ENCODE measurements around the gene STAC3.
A peak's percentile ranks its signal among the peaks of the same experiment; 100 is the strongest.

Gene STAC3

DNA sequence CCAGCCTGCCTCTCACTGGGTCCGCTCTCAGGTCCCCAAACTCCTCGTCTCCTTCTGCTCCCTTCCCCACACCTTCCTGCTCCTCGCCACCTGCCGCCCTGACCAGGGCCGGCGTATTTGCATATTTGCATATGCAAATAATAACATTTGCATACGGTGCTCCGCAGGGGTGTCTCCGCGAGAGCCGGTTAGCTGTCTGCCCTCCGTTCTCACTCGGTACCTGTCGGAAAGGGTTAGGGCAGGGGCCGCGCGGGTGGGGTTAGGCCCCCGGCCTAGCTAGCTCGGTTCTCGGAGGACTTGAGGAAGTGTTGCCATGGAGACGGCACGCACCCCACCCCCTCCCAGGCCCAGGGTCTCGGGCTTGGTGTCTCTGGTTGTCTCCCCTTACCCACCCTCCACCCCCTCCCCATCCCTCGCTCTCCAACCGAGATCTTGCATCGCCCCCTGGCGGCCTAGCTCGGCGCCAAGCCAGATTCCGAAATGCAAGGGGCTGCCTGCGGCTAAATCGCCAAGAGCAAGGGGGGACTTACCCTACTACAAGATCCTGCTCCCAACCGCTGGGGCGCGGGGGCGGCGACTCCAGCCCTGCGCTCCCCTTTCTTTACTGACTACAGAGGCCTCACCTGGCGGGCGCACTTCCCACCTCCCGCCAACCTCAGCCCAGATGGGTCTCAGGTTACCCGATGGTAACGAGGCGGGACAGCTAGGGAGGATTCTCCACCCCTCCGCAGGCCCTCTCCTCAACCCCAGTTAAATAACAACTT, 8.1 kb downstream of the STAC3 start (continued):
- TF ChIP-seq ZNF274 (IDR thresholded peaks at IDR 0.05; ENCODE audit: low read length), result no peak
- no peak for TF ChIP-seq ZNF274 (tag by site-specific recombination; IDR thresholded peaks at IDR 0.05; ENCODE audit: borderline replicate concordance)
- no peak for TF ChIP-seq ZNF202 (tag by site-specific recombination; IDR thresholded peaks at IDR 0.05; ENCODE audit: borderline replicate concordance)
- TF ChIP-seq PRDM1 (tag by site-specific recombination; IDR thresholded peaks at IDR 0.05), result no peak
- TF ChIP-seq MZF1 (tag by site-specific recombination; IDR thresholded peaks at IDR 0.05; ENCODE audit: borderline replicate concordance), result peak; percentile 62; the same call in 1 of the 2 replicates
- TF ChIP-seq ZNF335 (tag by site-specific recombination; conservative IDR thresholded peaks at IDR 0.05), result peak; percentile 71
- TF ChIP-seq EGR2 (tag by site-specific recombination; IDR thresholded peaks at IDR 0.05; ENCODE audit: low read depth), result peak; percentile 53
- peak; percentile 21; the same call in 1 of the 2 replicates for TF ChIP-seq ZNF639 (tag by site-specific recombination; IDR thresholded peaks at IDR 0.05)
- TF ChIP-seq GLI4 (tag by site-specific recombination; IDR thresholded peaks at IDR 0.05), result no peak
- no peak for TF ChIP-seq ZNF658 (tag by site-specific recombination; IDR thresholded peaks at IDR 0.05)
- 0 out of 2 replicates have a peak, but pooled peaks have one; percentile 55 for TF ChIP-seq ZSCAN30 (tag by site-specific recombination; IDR thresholded peaks at IDR 0.05)
- peak; percentile 24; the same call in 1 of the 2 replicates for TF ChIP-seq ZNF660 (tag by site-specific recombination; IDR thresholded peaks at IDR 0.05)
- peak; percentile 53 for TF ChIP-seq GLIS2 (tag by site-specific recombination; IDR thresholded peaks at IDR 0.05)
- no peak for TF ChIP-seq ZNF248 (tag by site-specific recombination; IDR thresholded peaks at IDR 0.05)
- no peak for TF ChIP-seq ZNF19 (tag by site-specific recombination; IDR thresholded peaks at IDR 0.05; ENCODE audit: low read depth)
- peak; percentile 35 for TF ChIP-seq ZBTB17 (tag by site-specific recombination; IDR thresholded peaks at IDR 0.05)
- TF ChIP-seq, protein P1, sequence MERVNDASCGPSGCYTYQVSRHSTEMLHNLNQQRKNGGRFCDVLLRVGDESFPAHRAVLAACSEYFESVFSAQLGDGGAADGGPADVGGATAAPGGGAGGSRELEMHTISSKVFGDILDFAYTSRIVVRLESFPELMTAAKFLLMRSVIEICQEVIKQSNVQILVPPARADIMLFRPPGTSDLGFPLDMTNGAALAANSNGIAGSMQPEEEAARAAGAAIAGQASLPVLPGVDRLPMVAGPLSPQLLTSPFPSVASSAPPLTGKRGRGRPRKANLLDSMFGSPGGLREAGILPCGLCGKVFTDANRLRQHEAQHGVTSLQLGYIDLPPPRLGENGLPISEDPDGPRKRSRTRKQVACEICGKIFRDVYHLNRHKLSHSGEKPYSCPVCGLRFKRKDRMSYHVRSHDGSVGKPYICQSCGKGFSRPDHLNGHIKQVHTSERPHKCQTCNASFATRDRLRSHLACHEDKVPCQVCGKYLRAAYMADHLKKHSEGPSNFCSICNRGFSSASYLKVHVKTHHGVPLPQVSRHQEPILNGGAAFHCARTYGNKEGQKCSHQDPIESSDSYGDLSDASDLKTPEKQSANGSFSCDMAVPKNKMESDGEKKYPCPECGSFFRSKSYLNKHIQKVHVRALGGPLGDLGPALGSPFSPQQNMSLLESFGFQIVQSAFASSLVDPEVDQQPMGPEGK (tag by site-specific recombination; IDR thresholded peaks at IDR 0.05), result peak; percentile 93
- TF ChIP-seq, protein P2, sequence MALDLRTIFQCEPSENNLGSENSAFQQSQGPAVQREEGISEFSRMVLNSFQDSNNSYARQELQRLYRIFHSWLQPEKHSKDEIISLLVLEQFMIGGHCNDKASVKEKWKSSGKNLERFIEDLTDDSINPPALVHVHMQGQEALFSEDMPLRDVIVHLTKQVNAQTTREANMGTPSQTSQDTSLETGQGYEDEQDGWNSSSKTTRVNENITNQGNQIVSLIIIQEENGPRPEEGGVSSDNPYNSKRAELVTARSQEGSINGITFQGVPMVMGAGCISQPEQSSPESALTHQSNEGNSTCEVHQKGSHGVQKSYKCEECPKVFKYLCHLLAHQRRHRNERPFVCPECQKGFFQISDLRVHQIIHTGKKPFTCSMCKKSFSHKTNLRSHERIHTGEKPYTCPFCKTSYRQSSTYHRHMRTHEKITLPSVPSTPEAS (tag by site-specific recombination; IDR thresholded peaks at IDR 0.05), result no peak
- TF ChIP-seq ZBTB8A (tag by site-specific recombination; IDR thresholded peaks at IDR 0.05), result no peak
- 0 out of 2 replicates have a peak, but pooled peaks have one; percentile 27 for TF ChIP-seq ZNF610 (tag by site-specific recombination; IDR thresholded peaks at IDR 0.05; ENCODE audit: borderline replicate concordance)
- TF ChIP-seq ZBTB26 (tag by site-specific recombination; optimal IDR thresholded peaks at IDR 0.05), result peak; percentile 35
- TF ChIP-seq ZEB2 (tag by site-specific recombination; IDR thresholded peaks at IDR 0.05), result peak; percentile 60
- TF ChIP-seq ZNF2 (tag by site-specific recombination; IDR thresholded peaks at IDR 0.05), result peak; percentile 58; the same call in 1 of the 2 replicates
- TF ChIP-seq ZNF692 (tag by site-specific recombination; IDR thresholded peaks at IDR 0.05), result no peak
- TF ChIP-seq ZNF148 (tag by site-specific recombination; IDR thresholded peaks at IDR 0.05; ENCODE audit: borderline replicate concordance), result no peak
- TF ChIP-seq SP3 (tag by site-specific recombination; IDR thresholded peaks at IDR 0.05), result no peak
- 0 out of 2 replicates have a peak, but pooled peaks have one; percentile 31 for TF ChIP-seq ZNF391 (tag by site-specific recombination; IDR thresholded peaks at IDR 0.05; ENCODE audit: borderline replicate concordance, low read depth)

Data from HEK293 (cell line).